Panc1 (cell line): ENCODE results near the gene ACER3. TPM values are rescaled to one million over a fixed set of nuclear protein-coding genes. Genes with fewer than 3 reads are reported as not detected.

Experiments used
- ATAC-seq: fragments of 200-7000 bp; cut with Tn5 transposase; 2 replicates; pipeline ENCODE4 v1.9.1; 2020; ENCODE audit warnings: mild to moderate bottlenecking, moderate library complexity
- BruUV-seq: library from RNA; stranded (reverse); fragments of 400-500 nt; replicated peaks from 2 replicates; lab custom pipeline; 2021; lab: Mats Ljungman, UMichigan
- CTCF ChIA-PET: fragments of 300-600 bp; sonication (Branson Sonifier 250); formaldehyde crosslinking; loops from one replicate; lab custom pipeline; 2022; ENCODE audit warnings: antibody characterized with exemption; lab: Charles Lee
- POLR2A ChIA-PET: fragments of 300-600 bp; sonication (Branson Sonifier 250); formaldehyde crosslinking; loops from one replicate; lab custom pipeline; 2022; ENCODE audit warnings: antibody characterized with exemption; lab: Charles Lee
- DNase-seq: peaks from one replicate; pipeline ENCODE4 v3.0.0-alpha.2; 2010; ENCODE audit warnings: low read depth, low spot score
- H3K27ac ChIP-seq: 2 replicates; pipeline ENCODE4 v1.5.1; 2011; ENCODE audit warnings: mild to moderate bottlenecking, low read length, inconsistent platforms
- H3K27me3 ChIP-seq: fragments of 200-500 bp; sonication (Bioruptor generic); 2 replicates; pipeline ENCODE4 v1.6.0; 2014; ENCODE audit warnings: low read length, inconsistent platforms; ENCODE audit not compliant: control insufficient read depth, insufficient read depth
- H3K36me3 ChIP-seq: fragments of 200-500 bp; sonication (Bioruptor generic); 2 replicates; pipeline ENCODE4 v1.5.1; 2014; ENCODE audit warnings: inconsistent platforms, mild to moderate bottlenecking, low read length, moderate library complexity; ENCODE audit not compliant: control insufficient read depth, insufficient read depth
- H3K4me1 ChIP-seq: 2 replicates; pipeline ENCODE4 v1.5.1; 2011; ENCODE audit warnings: inconsistent platforms, mild to moderate bottlenecking, low read length, moderate library complexity; ENCODE audit not compliant: control insufficient read depth, insufficient read depth
- H3K4me3 ChIP-seq, 2 experiments: 2 replicates each; pipeline ENCODE4 v1.5.1; 2011 to 2012; ENCODE audit warnings: low read depth in 2 of 2, low read length in 2 of 2, mild to moderate bottlenecking in 2 of 2, inconsistent platforms in 1 of 2, moderate library complexity in 1 of 2
- H3K9me3 ChIP-seq: fragments of 200-500 bp; sonication (Bioruptor generic); 2 replicates; pipeline ENCODE4 v1.5.1; 2014; ENCODE audit warnings: low read depth, mild to moderate bottlenecking, inconsistent platforms, low read length, moderate library complexity; ENCODE audit not compliant: control insufficient read depth, insufficient read depth
- POLR2AphosphoS5 ChIP-seq: IDR thresholded peaks from 2 replicates; pipeline ENCODE4 v1.6.1; 2012; ENCODE audit warnings: mild to moderate bottlenecking, low read depth, low read length, moderate library complexity
- SIN3A ChIP-seq: IDR thresholded peaks from 2 replicates; pipeline ENCODE4 v1.6.1; 2012; ENCODE audit warnings: low read depth, mild to moderate bottlenecking, low read length, moderate library complexity, borderline replicate concordance; ENCODE audit not compliant: insufficient read depth
- TCF7L2 ChIP-seq: IDR thresholded peaks from 2 replicates; pipeline ENCODE4 v1.6.1; 2011; ENCODE audit warnings: mild to moderate bottlenecking, low read depth, low read length, inconsistent platforms
- in situ Hi-C: cut with HindIII; loops from 2 replicates; pipeline ENCODE4 v1.10.0; 2016; ENCODE audit warnings: low sequenced_read_pairs, low pct_unique_long_range_greater_than_20kb
- intact Hi-C: fragments of 100-400 bp; cut with micrococcal nuclease; formaldehyde crosslinking; loops from one replicate; pipeline ENCODE4 v1.10.0; 2022; ENCODE audit not compliant: unreplicated experiment
- total RNA-seq: library from RNA; stranded (reverse); gene quantifications from one replicate; pipeline ENCODE4 v1.2.1, GENCODE V29; 2021; ENCODE audit not compliant: unreplicated experiment
- TF ChIP-seq, protein P1 (sequence below), 2 experiments: IDR thresholded peaks; 2 replicates each; pipeline ENCODE4 v1.6.1; 2011 to 2012; ENCODE audit warnings: low read depth in 2 of 2, control low read depth in 1 of 2, low read length in 1 of 2, mild to moderate bottlenecking in 1 of 2, moderate library complexity in 1 of 2; ENCODE audit not compliant: insufficient read depth in 1 of 2
- TF ChIP-seq, protein P2 (sequence below): fragments of 450-650 bp; IDR thresholded peaks from 2 replicates; pipeline ENCODE4 v1.5.1; 2017; ENCODE audit warnings: mild to moderate bottlenecking

ACER3 gene
- total RNA-seq, 1 experiment from 2014 or later: 41.8 TPM

DNA sequence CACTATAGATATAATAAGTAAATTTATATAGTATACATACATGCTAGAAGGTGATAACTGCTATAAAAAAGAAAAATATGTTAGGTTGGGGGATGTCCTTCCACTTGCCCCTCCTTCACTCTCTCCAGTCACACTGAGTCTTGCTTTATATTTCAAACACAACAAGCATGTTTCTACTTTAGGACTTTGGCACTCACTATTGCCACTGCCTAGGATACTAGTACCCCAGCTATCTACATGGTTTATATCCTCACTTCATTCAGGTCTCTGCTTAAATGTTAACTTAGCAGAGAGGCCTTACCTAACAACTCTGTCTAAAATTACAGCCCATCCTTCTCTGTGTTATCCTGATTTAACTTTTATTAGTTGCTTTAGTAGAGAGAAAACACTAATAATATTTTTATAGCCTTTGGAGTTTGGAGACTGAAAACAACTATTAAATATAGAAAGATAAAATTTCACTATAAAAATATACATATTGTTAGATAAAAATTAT lies 134.4 kb downstream of the ACER3 start:
- DNase-seq: no peak
- in situ Hi-C loops (no loop called here), intact Hi-C loops (no loop called here)
- ChIA-PET CTCF (no interaction called here), POLR2A (no interaction called here)
- no peak for ATAC-seq
- no peaks in the 10 kb centered on the region for H3K27me3 ChIP-seq
- no peaks in the 10 kb centered on the region for H3K9me3 ChIP-seq
- no peak overlapping the region for H3K27ac ChIP-seq
- H3K4me3 ChIP-seq: no peak overlapping the region
- no peaks in the 10 kb centered on the region for H3K4me1 ChIP-seq
- BruUV-seq: no TSS peak
- H3K36me3 ChIP-seq: no peaks in the 10 kb centered on the region
- TF ChIP-seq, protein P1, sequence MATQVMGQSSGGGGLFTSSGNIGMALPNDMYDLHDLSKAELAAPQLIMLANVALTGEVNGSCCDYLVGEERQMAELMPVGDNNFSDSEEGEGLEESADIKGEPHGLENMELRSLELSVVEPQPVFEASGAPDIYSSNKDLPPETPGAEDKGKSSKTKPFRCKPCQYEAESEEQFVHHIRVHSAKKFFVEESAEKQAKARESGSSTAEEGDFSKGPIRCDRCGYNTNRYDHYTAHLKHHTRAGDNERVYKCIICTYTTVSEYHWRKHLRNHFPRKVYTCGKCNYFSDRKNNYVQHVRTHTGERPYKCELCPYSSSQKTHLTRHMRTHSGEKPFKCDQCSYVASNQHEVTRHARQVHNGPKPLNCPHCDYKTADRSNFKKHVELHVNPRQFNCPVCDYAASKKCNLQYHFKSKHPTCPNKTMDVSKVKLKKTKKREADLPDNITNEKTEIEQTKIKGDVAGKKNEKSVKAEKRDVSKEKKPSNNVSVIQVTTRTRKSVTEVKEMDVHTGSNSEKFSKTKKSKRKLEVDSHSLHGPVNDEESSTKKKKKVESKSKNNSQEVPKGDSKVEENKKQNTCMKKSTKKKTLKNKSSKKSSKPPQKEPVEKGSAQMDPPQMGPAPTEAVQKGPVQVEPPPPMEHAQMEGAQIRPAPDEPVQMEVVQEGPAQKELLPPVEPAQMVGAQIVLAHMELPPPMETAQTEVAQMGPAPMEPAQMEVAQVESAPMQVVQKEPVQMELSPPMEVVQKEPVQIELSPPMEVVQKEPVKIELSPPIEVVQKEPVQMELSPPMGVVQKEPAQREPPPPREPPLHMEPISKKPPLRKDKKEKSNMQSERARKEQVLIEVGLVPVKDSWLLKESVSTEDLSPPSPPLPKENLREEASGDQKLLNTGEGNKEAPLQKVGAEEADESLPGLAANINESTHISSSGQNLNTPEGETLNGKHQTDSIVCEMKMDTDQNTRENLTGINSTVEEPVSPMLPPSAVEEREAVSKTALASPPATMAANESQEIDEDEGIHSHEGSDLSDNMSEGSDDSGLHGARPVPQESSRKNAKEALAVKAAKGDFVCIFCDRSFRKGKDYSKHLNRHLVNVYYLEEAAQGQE (IDR thresholded peaks at IDR 0.05; ENCODE audit: insufficient read depth in 1 of 2, low read depth in 2 of 2, low read length in 1 of 2): no peak
- TF ChIP-seq, protein P2, sequence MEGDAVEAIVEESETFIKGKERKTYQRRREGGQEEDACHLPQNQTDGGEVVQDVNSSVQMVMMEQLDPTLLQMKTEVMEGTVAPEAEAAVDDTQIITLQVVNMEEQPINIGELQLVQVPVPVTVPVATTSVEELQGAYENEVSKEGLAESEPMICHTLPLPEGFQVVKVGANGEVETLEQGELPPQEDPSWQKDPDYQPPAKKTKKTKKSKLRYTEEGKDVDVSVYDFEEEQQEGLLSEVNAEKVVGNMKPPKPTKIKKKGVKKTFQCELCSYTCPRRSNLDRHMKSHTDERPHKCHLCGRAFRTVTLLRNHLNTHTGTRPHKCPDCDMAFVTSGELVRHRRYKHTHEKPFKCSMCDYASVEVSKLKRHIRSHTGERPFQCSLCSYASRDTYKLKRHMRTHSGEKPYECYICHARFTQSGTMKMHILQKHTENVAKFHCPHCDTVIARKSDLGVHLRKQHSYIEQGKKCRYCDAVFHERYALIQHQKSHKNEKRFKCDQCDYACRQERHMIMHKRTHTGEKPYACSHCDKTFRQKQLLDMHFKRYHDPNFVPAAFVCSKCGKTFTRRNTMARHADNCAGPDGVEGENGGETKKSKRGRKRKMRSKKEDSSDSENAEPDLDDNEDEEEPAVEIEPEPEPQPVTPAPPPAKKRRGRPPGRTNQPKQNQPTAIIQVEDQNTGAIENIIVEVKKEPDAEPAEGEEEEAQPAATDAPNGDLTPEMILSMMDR: no peak
- TF ChIP-seq POLR2AphosphoS5 (no peak), TCF7L2 (no peak), SIN3A (no peak)

DNA sequence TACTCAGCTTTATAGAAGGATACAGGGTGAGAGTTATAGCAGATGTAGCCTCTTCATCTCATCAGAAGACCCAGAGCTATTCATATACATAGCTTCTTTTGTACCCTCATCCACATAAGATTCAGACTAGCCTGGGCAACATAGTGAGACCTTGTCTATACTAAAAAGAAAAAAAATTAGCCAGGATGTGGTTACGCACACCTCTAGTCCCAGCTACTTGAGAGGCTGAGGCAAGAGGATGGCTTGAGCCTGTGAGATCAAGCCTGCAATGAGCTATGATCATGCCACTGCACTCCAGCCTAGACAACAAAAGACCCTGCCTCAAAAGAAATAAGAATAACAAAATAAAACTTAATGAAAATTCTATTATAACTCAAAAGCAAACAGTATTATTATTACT lies 136.8 kb downstream of the ACER3 start:
- H3K9me3 ChIP-seq: no peaks in the 10 kb centered on the region
- no peak overlapping the region for H3K27ac ChIP-seq
- CTCF ChIA-PET: no interaction called here
- in situ Hi-C loops: no loop called here
- H3K4me1 ChIP-seq: no peaks in the 10 kb centered on the region
- ATAC-seq (no peak), DNase-seq (no peak)
- intact Hi-C loops: no loop called here
- TF ChIP-seq SIN3A (no peak), POLR2AphosphoS5 (no peak), TCF7L2 (no peak)
- TF ChIP-seq, protein P2: no peak
- TF ChIP-seq, protein P1 (IDR thresholded peaks at IDR 0.05; ENCODE audit: insufficient read depth in 1 of 2, low read depth in 2 of 2, low read length in 1 of 2): no peak
- H3K27me3 ChIP-seq: no peaks in the 10 kb centered on the region
- H3K4me3 ChIP-seq: no peak overlapping the region
- POLR2A ChIA-PET: no interaction called here
- BruUV-seq: no TSS peak
- H3K36me3 ChIP-seq: no peaks in the 10 kb centered on the region
